Measurements from ENCODE around the gene C1QTNF9B. TPM values are rescaled to one million over a fixed set of nuclear protein-coding genes. Genes with fewer than 3 reads are reported as not detected.

C1QTNF9B gene
- total and polyA plus RNA-seq, 2 experiments from 2014 or later = 0.27 to 0.28 TPM

DNA sequence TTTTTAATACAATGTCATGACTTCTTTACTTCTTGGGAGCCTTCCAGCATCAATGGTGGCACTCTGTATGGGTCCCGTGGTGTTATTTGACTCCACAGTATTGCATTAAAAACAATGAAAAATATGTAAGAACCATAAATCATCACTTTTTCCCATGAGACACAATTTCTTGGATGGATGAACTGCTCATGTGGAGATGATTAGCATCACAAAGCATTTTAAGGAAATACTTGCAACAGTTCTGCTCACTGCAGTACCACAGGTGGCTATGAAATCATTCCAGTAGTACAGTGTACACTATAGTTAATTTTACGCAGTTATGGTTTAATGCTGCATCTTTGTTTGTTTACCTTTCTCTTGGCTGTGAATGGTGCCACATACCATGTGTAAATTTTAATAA, 37.2 kb upstream of the C1QTNF9B start:
- peaks cover 7% of the 10 kb centered on the region; the same call in 2 of the 3 replicates for H3K36me3 Mint-ChIP-seq (ENCODE audit: low read depth)
- Histone ChIP-seq H3K79me2 (replicated peaks; ENCODE audit: insufficient read depth) (no peaks in the 10 kb centered on the region), H3K9me2 (ENCODE audit: insufficient read depth) (no peaks in the 10 kb centered on the region), H3K4me2 (no peak overlapping the region), H4K20me1 (replicated peaks; ENCODE audit: insufficient read depth) (no peaks in the 10 kb centered on the region), H2AFZ (no peak overlapping the region), H3K27me3 (ENCODE audit: insufficient read depth) (no peaks in the 10 kb centered on the region), H3K27ac (ENCODE audit: low read depth) (no peak overlapping the region), H3K4me1 (ENCODE audit: insufficient read depth) (no peaks in the 10 kb centered on the region), H3F3A (replicated peaks; ENCODE audit: low read depth) (no peaks in the 10 kb centered on the region), H3K36me3 (ENCODE audit: insufficient read depth) (no peaks in the 10 kb centered on the region), H3K4me3 (no peak overlapping the region)
- TF ChIP-seq, protein P1, sequence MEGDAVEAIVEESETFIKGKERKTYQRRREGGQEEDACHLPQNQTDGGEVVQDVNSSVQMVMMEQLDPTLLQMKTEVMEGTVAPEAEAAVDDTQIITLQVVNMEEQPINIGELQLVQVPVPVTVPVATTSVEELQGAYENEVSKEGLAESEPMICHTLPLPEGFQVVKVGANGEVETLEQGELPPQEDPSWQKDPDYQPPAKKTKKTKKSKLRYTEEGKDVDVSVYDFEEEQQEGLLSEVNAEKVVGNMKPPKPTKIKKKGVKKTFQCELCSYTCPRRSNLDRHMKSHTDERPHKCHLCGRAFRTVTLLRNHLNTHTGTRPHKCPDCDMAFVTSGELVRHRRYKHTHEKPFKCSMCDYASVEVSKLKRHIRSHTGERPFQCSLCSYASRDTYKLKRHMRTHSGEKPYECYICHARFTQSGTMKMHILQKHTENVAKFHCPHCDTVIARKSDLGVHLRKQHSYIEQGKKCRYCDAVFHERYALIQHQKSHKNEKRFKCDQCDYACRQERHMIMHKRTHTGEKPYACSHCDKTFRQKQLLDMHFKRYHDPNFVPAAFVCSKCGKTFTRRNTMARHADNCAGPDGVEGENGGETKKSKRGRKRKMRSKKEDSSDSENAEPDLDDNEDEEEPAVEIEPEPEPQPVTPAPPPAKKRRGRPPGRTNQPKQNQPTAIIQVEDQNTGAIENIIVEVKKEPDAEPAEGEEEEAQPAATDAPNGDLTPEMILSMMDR (conservative IDR thresholded peaks at IDR 0.05; ENCODE audit: low read depth in 2 of 2) = no peak
- TF ChIP-seq, protein P2, sequence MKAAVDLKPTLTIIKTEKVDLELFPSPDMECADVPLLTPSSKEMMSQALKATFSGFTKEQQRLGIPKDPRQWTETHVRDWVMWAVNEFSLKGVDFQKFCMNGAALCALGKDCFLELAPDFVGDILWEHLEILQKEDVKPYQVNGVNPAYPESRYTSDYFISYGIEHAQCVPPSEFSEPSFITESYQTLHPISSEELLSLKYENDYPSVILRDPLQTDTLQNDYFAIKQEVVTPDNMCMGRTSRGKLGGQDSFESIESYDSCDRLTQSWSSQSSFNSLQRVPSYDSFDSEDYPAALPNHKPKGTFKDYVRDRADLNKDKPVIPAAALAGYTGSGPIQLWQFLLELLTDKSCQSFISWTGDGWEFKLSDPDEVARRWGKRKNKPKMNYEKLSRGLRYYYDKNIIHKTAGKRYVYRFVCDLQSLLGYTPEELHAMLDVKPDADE (IDR thresholded peaks at IDR 0.05) = no peak
- TF ChIP-seq CREB1 (CRISPR knock-in tag; IDR thresholded peaks at IDR 0.05; ENCODE audit: low read depth) (no peak), ZNF114 (CRISPR knock-in tag; IDR thresholded peaks at IDR 0.05) (no peak), JUNB (IDR thresholded peaks at IDR 0.05; ENCODE audit: unreplicated experiment) (no peak), POLR2AphosphoS5 (IDR thresholded peaks at IDR 0.05; ENCODE audit: low read depth) (no peak)
- TF ChIP-seq, protein P3, sequence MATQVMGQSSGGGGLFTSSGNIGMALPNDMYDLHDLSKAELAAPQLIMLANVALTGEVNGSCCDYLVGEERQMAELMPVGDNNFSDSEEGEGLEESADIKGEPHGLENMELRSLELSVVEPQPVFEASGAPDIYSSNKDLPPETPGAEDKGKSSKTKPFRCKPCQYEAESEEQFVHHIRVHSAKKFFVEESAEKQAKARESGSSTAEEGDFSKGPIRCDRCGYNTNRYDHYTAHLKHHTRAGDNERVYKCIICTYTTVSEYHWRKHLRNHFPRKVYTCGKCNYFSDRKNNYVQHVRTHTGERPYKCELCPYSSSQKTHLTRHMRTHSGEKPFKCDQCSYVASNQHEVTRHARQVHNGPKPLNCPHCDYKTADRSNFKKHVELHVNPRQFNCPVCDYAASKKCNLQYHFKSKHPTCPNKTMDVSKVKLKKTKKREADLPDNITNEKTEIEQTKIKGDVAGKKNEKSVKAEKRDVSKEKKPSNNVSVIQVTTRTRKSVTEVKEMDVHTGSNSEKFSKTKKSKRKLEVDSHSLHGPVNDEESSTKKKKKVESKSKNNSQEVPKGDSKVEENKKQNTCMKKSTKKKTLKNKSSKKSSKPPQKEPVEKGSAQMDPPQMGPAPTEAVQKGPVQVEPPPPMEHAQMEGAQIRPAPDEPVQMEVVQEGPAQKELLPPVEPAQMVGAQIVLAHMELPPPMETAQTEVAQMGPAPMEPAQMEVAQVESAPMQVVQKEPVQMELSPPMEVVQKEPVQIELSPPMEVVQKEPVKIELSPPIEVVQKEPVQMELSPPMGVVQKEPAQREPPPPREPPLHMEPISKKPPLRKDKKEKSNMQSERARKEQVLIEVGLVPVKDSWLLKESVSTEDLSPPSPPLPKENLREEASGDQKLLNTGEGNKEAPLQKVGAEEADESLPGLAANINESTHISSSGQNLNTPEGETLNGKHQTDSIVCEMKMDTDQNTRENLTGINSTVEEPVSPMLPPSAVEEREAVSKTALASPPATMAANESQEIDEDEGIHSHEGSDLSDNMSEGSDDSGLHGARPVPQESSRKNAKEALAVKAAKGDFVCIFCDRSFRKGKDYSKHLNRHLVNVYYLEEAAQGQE (IDR thresholded peaks at IDR 0.05; ENCODE audit: unreplicated experiment) = no peak
- TF ChIP-seq, protein P4, sequence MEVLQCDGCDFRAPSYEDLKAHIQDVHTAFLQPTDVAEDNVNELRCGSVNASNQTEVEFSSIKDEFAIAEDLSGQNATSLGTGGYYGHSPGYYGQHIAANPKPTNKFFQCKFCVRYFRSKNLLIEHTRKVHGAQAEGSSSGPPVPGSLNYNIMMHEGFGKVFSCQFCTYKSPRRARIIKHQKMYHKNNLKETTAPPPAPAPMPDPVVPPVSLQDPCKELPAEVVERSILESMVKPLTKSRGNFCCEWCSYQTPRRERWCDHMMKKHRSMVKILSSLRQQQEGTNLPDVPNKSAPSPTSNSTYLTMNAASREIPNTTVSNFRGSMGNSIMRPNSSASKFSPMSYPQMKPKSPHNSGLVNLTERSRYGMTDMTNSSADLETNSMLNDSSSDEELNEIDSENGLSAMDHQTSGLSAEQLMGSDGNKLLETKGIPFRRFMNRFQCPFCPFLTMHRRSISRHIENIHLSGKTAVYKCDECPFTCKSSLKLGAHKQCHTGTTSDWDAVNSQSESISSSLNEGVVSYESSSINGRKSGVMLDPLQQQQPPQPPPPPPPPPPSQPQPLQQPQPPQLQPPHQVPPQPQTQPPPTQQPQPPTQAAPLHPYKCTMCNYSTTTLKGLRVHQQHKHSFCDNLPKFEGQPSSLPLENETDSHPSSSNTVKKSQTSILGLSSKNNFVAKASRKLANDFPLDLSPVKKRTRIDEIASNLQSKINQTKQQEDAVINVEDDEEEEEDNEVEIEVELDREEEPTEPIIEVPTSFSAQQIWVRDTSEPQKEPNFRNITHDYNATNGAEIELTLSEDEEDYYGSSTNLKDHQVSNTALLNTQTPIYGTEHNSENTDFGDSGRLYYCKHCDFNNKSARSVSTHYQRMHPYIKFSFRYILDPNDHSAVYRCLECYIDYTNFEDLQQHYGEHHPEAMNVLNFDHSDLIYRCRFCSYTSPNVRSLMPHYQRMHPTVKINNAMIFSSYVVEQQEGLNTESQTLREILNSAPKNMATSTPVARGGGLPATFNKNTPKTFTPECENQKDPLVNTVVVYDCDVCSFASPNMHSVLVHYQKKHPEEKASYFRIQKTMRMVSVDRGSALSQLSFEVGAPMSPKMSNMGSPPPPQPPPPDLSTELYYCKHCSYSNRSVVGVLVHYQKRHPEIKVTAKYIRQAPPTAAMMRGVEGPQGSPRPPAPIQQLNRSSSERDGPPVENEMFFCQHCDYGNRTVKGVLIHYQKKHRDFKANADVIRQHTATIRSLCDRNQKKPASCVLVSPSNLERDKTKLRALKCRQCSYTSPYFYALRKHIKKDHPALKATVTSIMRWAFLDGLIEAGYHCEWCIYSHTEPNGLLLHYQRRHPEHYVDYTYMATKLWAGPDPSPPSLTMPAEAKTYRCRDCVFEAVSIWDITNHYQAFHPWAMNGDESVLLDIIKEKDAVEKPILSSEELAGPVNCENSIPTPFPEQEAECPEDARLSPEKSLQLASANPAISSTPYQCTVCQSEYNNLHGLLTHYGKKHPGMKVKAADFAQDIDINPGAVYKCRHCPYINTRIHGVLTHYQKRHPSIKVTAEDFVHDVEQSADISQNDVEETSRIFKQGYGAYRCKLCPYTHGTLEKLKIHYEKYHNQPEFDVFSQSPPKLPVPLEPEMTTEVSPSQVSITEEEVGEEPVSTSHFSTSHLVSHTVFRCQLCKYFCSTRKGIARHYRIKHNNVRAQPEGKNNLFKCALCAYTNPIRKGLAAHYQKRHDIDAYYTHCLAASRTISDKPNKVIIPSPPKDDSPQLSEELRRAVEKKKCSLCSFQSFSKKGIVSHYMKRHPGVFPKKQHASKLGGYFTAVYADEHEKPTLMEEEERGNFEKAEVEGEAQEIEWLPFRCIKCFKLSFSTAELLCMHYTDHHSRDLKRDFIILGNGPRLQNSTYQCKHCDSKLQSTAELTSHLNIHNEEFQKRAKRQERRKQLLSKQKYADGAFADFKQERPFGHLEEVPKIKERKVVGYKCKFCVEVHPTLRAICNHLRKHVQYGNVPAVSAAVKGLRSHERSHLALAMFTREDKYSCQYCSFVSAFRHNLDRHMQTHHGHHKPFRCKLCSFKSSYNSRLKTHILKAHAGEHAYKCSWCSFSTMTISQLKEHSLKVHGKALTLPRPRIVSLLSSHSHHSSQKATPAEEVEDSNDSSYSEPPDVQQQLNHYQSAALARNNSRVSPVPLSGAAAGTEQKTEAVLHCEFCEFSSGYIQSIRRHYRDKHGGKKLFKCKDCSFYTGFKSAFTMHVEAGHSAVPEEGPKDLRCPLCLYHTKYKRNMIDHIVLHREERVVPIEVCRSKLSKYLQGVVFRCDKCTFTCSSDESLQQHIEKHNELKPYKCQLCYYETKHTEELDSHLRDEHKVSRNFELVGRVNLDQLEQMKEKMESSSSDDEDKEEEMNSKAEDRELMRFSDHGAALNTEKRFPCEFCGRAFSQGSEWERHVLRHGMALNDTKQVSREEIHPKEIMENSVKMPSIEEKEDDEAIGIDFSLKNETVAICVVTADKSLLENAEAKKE (CRISPR knock-in tag; IDR thresholded peaks at IDR 0.05) = no peak
- DNase-seq (ENCODE audit: low spot score) = no peak
- H3K4me1 Mint-ChIP-seq = no peaks in the 10 kb centered on the region
- peaks cover 16% of the 10 kb centered on the region; the same call in 2 of the 3 replicates for H3K9me3 Mint-ChIP-seq
- no peak overlapping the region for H3K27ac Mint-ChIP-seq
- no peak for ATAC-seq
- peaks cover 3% of the 10 kb centered on the region for H3K27me3 Mint-ChIP-seq (ENCODE audit: insufficient read depth, low read depth, poor library complexity)
- no peak overlapping the region for H3K4me3 Mint-ChIP-seq

Data from GM23338 (cell line).